Measurements from ENCODE around the gene ZBTB7C. TPM values are rescaled to one million over a fixed set of nuclear protein-coding genes. Genes with fewer than 3 reads are reported as not detected.

The ZBTB7C gene
- total and polyA plus RNA-seq, 2 of the 8 experiments (the other 6 are each of a cell fraction or from before 2014, with no cell fraction given), result 0.15 to 0.45 TPM

- TF ChIP-seq TEAD4 (IDR thresholded peaks at IDR 0.05; ENCODE audit: low read depth, low read length), result no peak
These were observed 378.3 kb downstream of the ZBTB7C start (continued) for GRCh38 chr18:48030616-48031480.
